Glutamatergic neuron (in vitro differentiated cells): ENCODE measurements around the gene SIDT1. TPM values are rescaled to one million over a fixed set of nuclear protein-coding genes. Genes with fewer than 3 reads are reported as not detected.

Experiments
- DNase-seq: peaks from one replicate; pipeline ENCODE4 v3.0.0; 2022
- H3K27ac Mint-ChIP-seq: one replicate; pipeline ENCODE4 v1.8.0; 2020; ENCODE audit warnings: mild to moderate bottlenecking, mixed read lengths, inconsistent platforms; ENCODE audit not compliant: unreplicated experiment
- H3K27me3 Mint-ChIP-seq: one replicate; pipeline ENCODE4 v1.8.0; 2020; ENCODE audit warnings: mild to moderate bottlenecking, moderate library complexity, mixed read lengths, inconsistent platforms; ENCODE audit not compliant: unreplicated experiment
- H3K36me3 Mint-ChIP-seq: one replicate; pipeline ENCODE4 v1.8.0; 2020; ENCODE audit warnings: mild to moderate bottlenecking, mixed read lengths, inconsistent platforms; ENCODE audit not compliant: unreplicated experiment
- H3K4me1 Mint-ChIP-seq: one replicate; pipeline ENCODE4 v1.8.0; 2020; ENCODE audit warnings: mild to moderate bottlenecking, low read depth, mixed read lengths, inconsistent platforms; ENCODE audit not compliant: unreplicated experiment
- H3K4me3 Mint-ChIP-seq: one replicate; pipeline ENCODE4 v1.8.0; 2020; ENCODE audit warnings: mild to moderate bottlenecking, mixed read lengths, inconsistent platforms; ENCODE audit not compliant: unreplicated experiment
- H3K9me3 Mint-ChIP-seq: one replicate; pipeline ENCODE4 v1.8.0; 2020; ENCODE audit warnings: mild to moderate bottlenecking, moderate library complexity, mixed read lengths, inconsistent platforms; ENCODE audit not compliant: unreplicated experiment
- total RNA-seq: library from RNA; stranded (reverse); fragmentation: NEBNext Ultra II Directional; extraction: Animal tissue kit (Norgen Biotek cat#: 25700); gene quantifications from one replicate; pipeline ENCODE4 v1.2.1, GENCODE V29; 2021; ENCODE audit not compliant: unreplicated experiment
- TF ChIP-seq, protein P1 (sequence below): fragments of 200-600 bp; sonication (generic); IDR thresholded peaks from one replicate; pipeline ENCODE4 v1.5.0; 2021; ENCODE audit not compliant: partially characterized antibody, unreplicated experiment

The SIDT1 gene
- total RNA-seq, 1 donor from 2014 or later = not detected

DNA sequence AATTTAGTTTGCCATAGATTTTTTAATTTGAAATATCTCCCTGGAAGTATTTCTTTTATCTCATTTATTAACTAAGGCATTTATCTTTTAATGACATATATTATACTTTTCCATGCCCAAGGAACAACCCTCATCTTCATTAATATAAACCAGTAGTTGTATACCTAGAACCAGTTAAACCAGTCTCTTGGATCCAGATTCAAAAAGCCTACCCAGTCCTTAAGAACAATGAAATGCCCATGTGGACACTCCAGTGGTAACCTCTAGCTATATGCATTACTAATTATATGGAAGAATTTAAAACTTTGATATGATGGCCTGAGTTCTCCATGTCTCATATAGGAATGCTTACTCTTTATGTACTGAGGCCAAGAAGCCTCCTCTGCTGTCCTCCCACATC is 4.8 kb downstream of the SIDT1 start:
- peaks cover 3% of the 10 kb centered on the region for H3K4me1 Mint-ChIP-seq
- H3K4me3 Mint-ChIP-seq = no peak overlapping the region
- no peak overlapping the region for H3K27ac Mint-ChIP-seq
- H3K36me3 Mint-ChIP-seq = no peaks in the 10 kb centered on the region
- H3K9me3 Mint-ChIP-seq = no peaks in the 10 kb centered on the region
- TF ChIP-seq, protein P1, sequence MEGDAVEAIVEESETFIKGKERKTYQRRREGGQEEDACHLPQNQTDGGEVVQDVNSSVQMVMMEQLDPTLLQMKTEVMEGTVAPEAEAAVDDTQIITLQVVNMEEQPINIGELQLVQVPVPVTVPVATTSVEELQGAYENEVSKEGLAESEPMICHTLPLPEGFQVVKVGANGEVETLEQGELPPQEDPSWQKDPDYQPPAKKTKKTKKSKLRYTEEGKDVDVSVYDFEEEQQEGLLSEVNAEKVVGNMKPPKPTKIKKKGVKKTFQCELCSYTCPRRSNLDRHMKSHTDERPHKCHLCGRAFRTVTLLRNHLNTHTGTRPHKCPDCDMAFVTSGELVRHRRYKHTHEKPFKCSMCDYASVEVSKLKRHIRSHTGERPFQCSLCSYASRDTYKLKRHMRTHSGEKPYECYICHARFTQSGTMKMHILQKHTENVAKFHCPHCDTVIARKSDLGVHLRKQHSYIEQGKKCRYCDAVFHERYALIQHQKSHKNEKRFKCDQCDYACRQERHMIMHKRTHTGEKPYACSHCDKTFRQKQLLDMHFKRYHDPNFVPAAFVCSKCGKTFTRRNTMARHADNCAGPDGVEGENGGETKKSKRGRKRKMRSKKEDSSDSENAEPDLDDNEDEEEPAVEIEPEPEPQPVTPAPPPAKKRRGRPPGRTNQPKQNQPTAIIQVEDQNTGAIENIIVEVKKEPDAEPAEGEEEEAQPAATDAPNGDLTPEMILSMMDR = no peak
- no peak for DNase-seq
- H3K27me3 Mint-ChIP-seq = peaks cover 9% of the 10 kb centered on the region

- Mint-ChIP-seq H3K27me3 (no peaks in the 10 kb centered on the region), H3K9me3 (no peaks in the 10 kb centered on the region), H3K27ac (no peak overlapping the region), H3K4me3 (no peak overlapping the region), H3K4me1 (no peaks in the 10 kb centered on the region), H3K36me3 (no peaks in the 10 kb centered on the region)
- TF ChIP-seq, protein P1 = no peak
- no peak for DNase-seq
Measured at GRCh38 chr3:113541519-113541918, 9.2 kb downstream of the SIDT1 start.

DNA sequence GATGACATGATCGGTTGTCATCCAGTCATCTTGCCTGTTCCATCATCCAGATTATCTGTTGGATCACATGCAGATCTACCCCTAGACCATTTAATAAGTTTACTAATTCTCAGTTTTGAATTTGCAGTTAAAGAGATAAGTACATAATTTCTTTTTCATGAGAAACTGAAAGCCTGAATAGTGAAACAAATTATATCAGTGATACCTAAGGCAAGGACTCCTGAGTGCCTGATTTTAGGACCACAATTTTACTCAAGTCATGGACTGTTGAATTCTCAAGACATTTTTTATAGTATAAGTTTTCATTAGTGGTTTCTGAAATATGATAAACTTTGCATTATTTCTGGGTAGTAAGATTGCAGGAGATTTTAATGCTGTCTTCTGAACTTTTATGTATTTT is 13.2 kb downstream of the SIDT1 start:
- Mint-ChIP-seq H3K4me1 (no peaks in the 10 kb centered on the region), H3K27me3 (no peaks in the 10 kb centered on the region), H3K27ac (no peak overlapping the region), H3K36me3 (no peaks in the 10 kb centered on the region), H3K9me3 (no peaks in the 10 kb centered on the region), H3K4me3 (no peak overlapping the region)
- DNase-seq = no peak
- TF ChIP-seq, protein P1 = no peak

- Mint-ChIP-seq H3K4me3 (no peak overlapping the region), H3K9me3 (no peaks in the 10 kb centered on the region), H3K36me3 (no peaks in the 10 kb centered on the region), H3K27ac (no peak overlapping the region), H3K27me3 (no peaks in the 10 kb centered on the region), H3K4me1 (no peaks in the 10 kb centered on the region)
- no peak for DNase-seq
- TF ChIP-seq, protein P1 = no peak
Measured at GRCh38 chr3:113546414-113546893, 14.1 kb downstream of the SIDT1 start.

GRCh38 chr3:113548501-113548900 is 16.1 kb downstream of the SIDT1 start:
- H3K4me1 Mint-ChIP-seq = no peaks in the 10 kb centered on the region
- no peak for DNase-seq
- no peaks in the 10 kb centered on the region for H3K27me3 Mint-ChIP-seq
- TF ChIP-seq, protein P1 = no peak
- H3K9me3 Mint-ChIP-seq = no peaks in the 10 kb centered on the region
- no peak overlapping the region for H3K27ac Mint-ChIP-seq
- H3K36me3 Mint-ChIP-seq = no peaks in the 10 kb centered on the region
- H3K4me3 Mint-ChIP-seq = no peak overlapping the region
